Measurements from ENCODE around the gene SYNPR.
"Not testable (repeated sequence)": the region's sequence is repeated elsewhere in the genome, so short reads cannot be mapped to it uniquely, and the experiment has no call there.

The SYNPR gene

GRCh38 chr3:63278171-63279004 is at the start of gene SYNPR:
Gene SYNPR (plus strand): TSS chr3:63278308.
- DNase-seq (ENCODE audit: low read depth in 2 of 2): no peak

- DNase-seq (ENCODE audit: low read depth in 2 of 2): no peak
Measured at GRCh38 chr3:63228677-63229076, 49.4 kb upstream of the SYNPR start.

- DNase-seq (ENCODE audit: low read depth in 2 of 2): no peak
Measured at GRCh38 chr3:63230146-63230545, 48.0 kb upstream of the SYNPR start.

- DNase-seq (ENCODE audit: low read depth in 2 of 2): no peak
Measured at GRCh38 chr3:63231643-63232042, 46.5 kb upstream of the SYNPR start.

- no peak for DNase-seq (ENCODE audit: low read depth in 2 of 2)
Measured at GRCh38 chr3:63232764-63233396, 45.2 kb upstream of the SYNPR start.

- DNase-seq (ENCODE audit: low read depth in 2 of 2): no peak
Measured at GRCh38 chr3:63240381-63240902, 37.7 kb upstream of the SYNPR start.

GRCh38 chr3:63242124-63242523 is 36.0 kb upstream of the SYNPR start:
- no peak for DNase-seq (ENCODE audit: low read depth in 2 of 2)

- no peak for DNase-seq (ENCODE audit: low read depth in 2 of 2)
Measured at GRCh38 chr3:63244486-63244885, 33.6 kb upstream of the SYNPR start.

GRCh38 chr3:63245726-63246241 is 32.3 kb upstream of the SYNPR start:
- no peak for DNase-seq (ENCODE audit: low read depth in 2 of 2)

GRCh38 chr3:63248015-63248414 is 30.1 kb upstream of the SYNPR start:
- no peak for DNase-seq (ENCODE audit: low read depth in 2 of 2)

- DNase-seq (ENCODE audit: low read depth in 2 of 2): no peak
Measured at GRCh38 chr3:63251499-63251898, 26.6 kb upstream of the SYNPR start.

- DNase-seq (ENCODE audit: low read depth in 2 of 2): not testable (repeated sequence)
Measured at GRCh38 chr3:63255819-63256218, 22.3 kb upstream of the SYNPR start.

GRCh38 chr3:63264716-63265115 is 13.4 kb upstream of the SYNPR start:
- no peak for DNase-seq (ENCODE audit: low read depth in 2 of 2)

GRCh38 chr3:63274359-63274758 is 3.7 kb upstream of the SYNPR start:
- DNase-seq (ENCODE audit: low read depth in 2 of 2): no peak

- no peak for DNase-seq (ENCODE audit: low read depth in 2 of 2)
Measured at GRCh38 chr3:63279005-63279841, 1.1 kb downstream of the SYNPR start.

GRCh38 chr3:63287610-63288009 is 9.5 kb downstream of the SYNPR start:
- no peak for DNase-seq (ENCODE audit: low read depth in 2 of 2)

GRCh38 chr3:63290686-63291085 is 12.6 kb downstream of the SYNPR start:
- DNase-seq (ENCODE audit: low read depth in 2 of 2): no peak

- no peak for DNase-seq (ENCODE audit: low read depth in 2 of 2)
Measured at GRCh38 chr3:63294332-63294731, 16.2 kb downstream of the SYNPR start.

GRCh38 chr3:63295356-63295755 is 17.2 kb downstream of the SYNPR start:
- no peak for DNase-seq (ENCODE audit: low read depth in 2 of 2)

GRCh38 chr3:63295806-63296205 is 17.7 kb downstream of the SYNPR start:
- DNase-seq (ENCODE audit: low read depth in 2 of 2): no peak

GRCh38 chr3:63296249-63296648 is 18.1 kb downstream of the SYNPR start:
- no peak for DNase-seq (ENCODE audit: low read depth in 2 of 2)

- no peak for DNase-seq (ENCODE audit: low read depth in 2 of 2)
Measured at GRCh38 chr3:63303238-63303637, 25.1 kb downstream of the SYNPR start.
